ENCODE data around the gene BEAN1. TPM values are rescaled to one million over a fixed set of nuclear protein-coding genes. Genes with fewer than 3 reads are reported as not detected.
"Not testable (repeated sequence)": the region's sequence is repeated elsewhere in the genome, so short reads cannot be mapped to it uniquely, and the experiment has no call there.

The BEAN1 gene
- polyA plus RNA-seq, 1 donor from 2014 or later, result not detected

DNA sequence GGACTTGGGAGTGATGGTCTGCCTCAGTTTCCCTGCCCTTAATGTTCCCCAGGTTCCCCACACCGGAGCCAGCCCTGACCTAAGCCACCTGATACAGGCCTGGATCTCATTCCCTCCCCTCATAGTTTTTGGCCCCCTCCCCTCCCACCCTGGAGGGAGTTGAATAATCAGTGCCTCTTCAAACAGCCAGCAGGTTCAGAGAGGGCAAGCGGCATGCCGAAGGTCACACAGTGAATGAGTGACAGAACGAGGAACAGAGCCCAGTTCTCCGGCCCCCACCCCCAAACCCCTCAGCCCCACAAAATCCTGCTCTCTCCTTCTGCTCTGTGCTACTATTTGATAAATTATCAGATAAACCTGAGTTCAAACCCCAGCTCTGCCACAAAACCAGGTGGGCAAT lies 31.2 kb downstream of the BEAN1 start:
- H3K4me3 Mint-ChIP-seq, result no peak overlapping the region
- H3K36me3 Mint-ChIP-seq, result peaks cover 1% of the 10 kb centered on the region
- H3K27me3 Mint-ChIP-seq, result peaks cover 13% of the 10 kb centered on the region
- H3K4me1 Mint-ChIP-seq, result no peaks in the 10 kb centered on the region
- peaks cover 0 to 5% (median 2%) of the 10 kb centered on the region in 3 donors for H3K9me3 Mint-ChIP-seq
- no peak overlapping the region for H3K27ac Mint-ChIP-seq

DNA sequence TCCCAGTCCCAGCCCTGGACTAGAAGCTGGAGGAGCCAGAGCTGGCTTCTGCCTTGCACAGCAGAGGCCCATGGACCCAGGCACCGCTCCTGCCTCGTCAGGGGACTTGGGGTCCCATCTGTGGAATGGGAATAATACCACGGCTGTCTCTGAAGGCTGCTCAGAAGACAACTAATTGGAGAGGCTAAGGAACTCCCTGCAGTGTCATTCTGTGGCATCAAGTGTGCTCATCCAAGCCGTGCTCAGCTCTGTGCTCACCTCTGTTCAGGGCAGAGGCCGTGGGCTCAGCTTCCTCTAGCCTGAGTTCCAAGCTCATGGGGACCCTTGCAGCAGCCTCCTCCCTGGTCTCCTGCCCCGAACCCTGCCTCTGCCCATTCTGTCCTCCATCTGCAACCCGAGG lies 31.8 kb downstream of the BEAN1 start:
- H3K27me3 Mint-ChIP-seq, result peaks cover 15% of the 10 kb centered on the region
- H3K36me3 Mint-ChIP-seq, result peaks cover 1% of the 10 kb centered on the region
- H3K4me3 Mint-ChIP-seq, result no peak overlapping the region
- H3K4me1 Mint-ChIP-seq, result no peaks in the 10 kb centered on the region
- peak overlapping the region in 1 of 3 donors; percentile 31 for H3K27ac Mint-ChIP-seq
- H3K9me3 Mint-ChIP-seq, result peaks cover 0 to 9% (median 2%) of the 10 kb centered on the region in 3 donors

DNA sequence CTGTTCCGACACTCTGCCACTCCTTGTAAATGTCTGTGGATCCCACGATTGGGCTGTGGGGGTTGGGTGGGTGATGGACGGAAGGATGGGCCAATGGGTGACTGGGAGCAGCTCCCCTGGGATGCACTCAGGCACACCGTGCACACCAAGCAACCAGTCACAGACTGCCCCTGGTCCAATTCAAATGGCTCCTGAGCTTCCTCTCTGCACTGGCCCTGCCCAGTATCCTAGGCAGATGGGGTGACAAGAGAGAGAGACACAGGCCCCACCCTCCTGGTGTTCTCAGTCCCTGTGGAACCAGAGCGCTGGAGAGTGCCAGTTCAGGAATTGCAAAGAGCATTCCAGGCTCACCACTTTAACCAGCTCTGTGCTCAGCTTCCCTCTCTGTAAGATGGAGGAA lies 32.8 kb downstream of the BEAN1 start:
- Mint-ChIP-seq H3K9me3 (peaks cover 0 to 9% (median 2%) of the 10 kb centered on the region in 3 donors), H3K36me3 (peaks cover 1% of the 10 kb centered on the region), H3K4me1 (peaks cover 0 to 1% (median 0%) of the 10 kb centered on the region in 3 donors), H3K27me3 (peaks cover 18% of the 10 kb centered on the region), H3K27ac (no peak overlapping the region), H3K4me3 (no peak overlapping the region)

DNA sequence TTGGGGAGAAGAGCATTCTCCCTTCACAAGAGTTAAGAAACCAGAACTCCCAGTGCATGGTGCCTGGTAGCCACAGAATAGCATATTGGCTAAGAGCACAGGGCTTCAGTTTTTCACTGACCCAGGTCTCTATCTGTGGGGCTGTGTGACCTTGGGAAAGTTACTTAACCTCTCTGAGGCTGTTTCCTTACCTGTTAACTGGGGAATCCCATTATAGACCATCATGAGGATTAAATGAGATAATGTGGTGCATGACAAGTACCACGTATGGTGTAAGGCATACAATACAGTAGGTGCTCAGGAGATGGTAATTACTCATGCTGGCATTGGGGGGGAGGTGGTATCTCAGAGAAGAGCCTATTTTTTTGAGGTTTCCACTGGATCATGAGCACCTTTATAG lies 33.6 kb downstream of the BEAN1 start:
- peaks cover 0 to 1% (median 0%) of the 10 kb centered on the region in 3 donors for H3K4me1 Mint-ChIP-seq
- H3K36me3 Mint-ChIP-seq, result peaks cover 1% of the 10 kb centered on the region
- H3K27ac Mint-ChIP-seq, result no peak overlapping the region
- H3K27me3 Mint-ChIP-seq, result peaks cover 23% of the 10 kb centered on the region
- H3K9me3 Mint-ChIP-seq, result peaks cover 0 to 9% (median 2%) of the 10 kb centered on the region in 3 donors
- H3K4me3 Mint-ChIP-seq, result no peak overlapping the region

DNA sequence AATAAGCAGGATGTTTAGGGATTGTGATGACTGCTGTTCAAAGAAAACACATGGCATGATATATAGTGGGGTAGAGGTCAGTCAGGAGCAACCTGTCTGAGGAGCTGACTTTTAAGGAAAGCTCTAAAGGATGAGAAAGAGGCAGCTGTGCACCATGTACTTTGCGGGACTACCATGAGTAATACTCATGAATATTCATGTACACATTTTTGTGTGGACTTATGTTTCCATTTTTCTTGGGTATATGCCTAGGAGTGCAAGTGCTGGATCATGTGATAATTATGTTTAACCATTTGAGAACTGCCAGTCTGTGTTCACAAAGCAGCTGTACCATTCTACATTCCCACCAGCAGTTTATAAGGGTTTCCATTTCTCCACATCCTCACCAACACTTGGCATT lies 35.8 kb downstream of the BEAN1 start:
- Mint-ChIP-seq H3K27me3 (peaks cover 40% of the 10 kb centered on the region), H3K36me3 (peaks cover 3% of the 10 kb centered on the region), H3K4me3 (no peak overlapping the region), H3K4me1 (peaks cover 0 to 1% (median 0%) of the 10 kb centered on the region in 3 donors), H3K27ac (no peak overlapping the region), H3K9me3 (peaks cover 2 to 9% (median 6%) of the 10 kb centered on the region in 3 donors)

DNA sequence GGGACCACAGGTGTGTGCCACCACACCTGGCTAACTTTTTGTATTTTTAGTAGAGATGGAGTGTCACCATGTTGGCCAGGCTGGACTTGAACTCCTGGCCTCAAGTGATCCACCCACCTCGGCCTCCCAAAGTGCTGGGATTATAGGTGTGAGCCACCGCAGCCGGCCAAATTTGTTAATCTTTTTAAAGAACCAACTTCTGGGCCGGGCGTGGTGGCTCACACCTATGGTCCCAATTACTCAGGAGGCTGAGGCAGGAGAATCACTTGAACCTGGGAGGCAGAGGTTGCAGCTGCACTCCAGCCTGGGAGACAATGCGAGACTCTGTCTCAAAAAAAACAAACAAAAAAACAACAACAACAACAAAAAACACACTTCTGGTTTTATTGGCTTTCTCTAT lies 38.9 kb downstream of the BEAN1 start:
- not testable (repeated sequence) for H3K9me3 Mint-ChIP-seq, H3K4me1 Mint-ChIP-seq, H3K36me3 Mint-ChIP-seq, H3K4me3 Mint-ChIP-seq
- Mint-ChIP-seq H3K27me3 (peaks cover 39% of the 10 kb centered on the region), H3K27ac (peak overlapping the region in 1 of 3 donors; percentile 48)

DNA sequence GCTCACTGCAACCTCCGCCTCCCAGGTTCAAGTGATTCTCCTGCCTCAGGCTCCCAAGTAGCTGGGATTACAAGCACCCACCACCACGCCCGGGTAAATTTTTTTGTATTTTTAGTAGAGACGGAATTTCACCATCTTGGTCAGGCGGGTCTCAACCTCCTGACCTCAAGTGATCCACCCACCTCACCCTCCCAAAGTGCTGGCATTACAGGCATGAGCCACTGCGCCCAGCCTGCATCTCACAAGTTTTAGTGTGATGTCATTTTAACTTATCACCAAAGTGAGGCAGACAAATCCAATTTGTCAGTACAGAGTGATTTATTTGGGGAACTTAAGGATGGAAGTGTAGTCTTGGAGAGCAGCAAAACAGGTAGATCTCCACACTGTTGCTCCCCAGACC lies 39.5 kb downstream of the BEAN1 start:
- not testable (repeated sequence) for H3K9me3 Mint-ChIP-seq, H3K4me3 Mint-ChIP-seq, H3K36me3 Mint-ChIP-seq, H3K4me1 Mint-ChIP-seq
- Mint-ChIP-seq H3K27ac (peak overlapping the region in 1 of 3 donors; percentile 48), H3K27me3 (peaks cover 39% of the 10 kb centered on the region)

DNA sequence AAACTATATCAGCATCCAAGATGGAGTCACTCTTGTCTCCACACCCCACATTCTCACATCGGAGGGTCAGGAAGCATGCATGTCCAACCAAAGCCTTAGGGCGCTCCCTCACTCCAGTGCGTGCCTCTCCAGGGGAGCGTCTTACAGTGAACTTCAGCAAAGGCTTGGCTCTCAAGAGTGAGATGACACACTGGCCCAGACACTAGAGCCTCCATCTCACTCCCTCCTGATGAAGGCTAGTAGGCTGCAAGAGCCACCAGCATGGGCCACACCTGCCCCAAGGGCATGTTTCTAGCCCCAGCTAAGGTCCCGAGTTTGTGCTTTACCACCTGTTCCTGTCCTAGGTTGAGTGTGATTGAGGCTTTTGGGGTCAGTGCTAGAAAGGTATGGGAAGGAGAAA lies 40.5 kb downstream of the BEAN1 start:
- Mint-ChIP-seq H3K36me3 (peaks cover 2% of the 10 kb centered on the region), H3K4me1 (peaks cover 0 to 1% (median 0%) of the 10 kb centered on the region in 3 donors), H3K9me3 (peaks cover 2 to 9% (median 4%) of the 10 kb centered on the region in 3 donors), H3K4me3 (no peak overlapping the region), H3K27me3 (peaks cover 44% of the 10 kb centered on the region), H3K27ac (no peak overlapping the region)

DNA sequence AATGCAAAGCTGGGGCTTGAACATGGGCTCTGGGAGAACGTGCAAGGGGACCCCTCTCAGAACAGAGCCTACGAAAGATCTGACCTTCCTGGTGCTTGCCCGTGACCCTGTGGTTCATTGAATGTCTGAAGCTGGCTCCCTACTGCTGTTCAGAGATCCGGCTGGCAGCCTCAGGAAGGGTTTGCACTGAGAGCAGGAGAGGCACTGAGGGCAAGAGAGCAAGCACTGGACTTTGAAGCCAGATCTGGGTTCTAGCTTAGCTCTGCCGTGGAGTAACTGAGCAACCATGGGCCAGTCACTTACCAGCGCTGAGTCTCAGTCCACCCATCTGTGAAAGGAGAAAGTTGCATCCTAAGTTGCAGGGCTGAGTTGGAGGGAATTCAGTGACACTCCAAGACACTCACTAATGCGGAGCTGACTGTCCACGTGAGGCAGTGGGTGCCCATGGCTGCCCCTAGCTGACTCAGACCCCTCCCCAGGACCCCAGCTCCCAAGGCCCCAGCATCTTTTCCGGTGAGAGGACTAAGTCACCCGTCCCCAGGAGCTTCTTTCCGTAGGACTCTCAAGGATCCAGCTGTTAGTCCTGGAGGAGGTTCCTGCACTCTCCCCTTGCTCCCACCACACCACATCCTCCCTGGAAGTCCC lies 41.3 kb downstream of the BEAN1 start:
- peaks cover 2% of the 10 kb centered on the region for H3K36me3 Mint-ChIP-seq
- H3K27me3 Mint-ChIP-seq, result peaks cover 44% of the 10 kb centered on the region
- peak overlapping the region in 1 of 3 donors; percentile 61 for H3K27ac Mint-ChIP-seq
- no peak overlapping the region for H3K4me3 Mint-ChIP-seq
- peaks cover 0 to 1% (median 0%) of the 10 kb centered on the region in 3 donors for H3K4me1 Mint-ChIP-seq
- H3K9me3 Mint-ChIP-seq, result peaks cover 2 to 4% (median 2%) of the 10 kb centered on the region in 3 donors

DNA sequence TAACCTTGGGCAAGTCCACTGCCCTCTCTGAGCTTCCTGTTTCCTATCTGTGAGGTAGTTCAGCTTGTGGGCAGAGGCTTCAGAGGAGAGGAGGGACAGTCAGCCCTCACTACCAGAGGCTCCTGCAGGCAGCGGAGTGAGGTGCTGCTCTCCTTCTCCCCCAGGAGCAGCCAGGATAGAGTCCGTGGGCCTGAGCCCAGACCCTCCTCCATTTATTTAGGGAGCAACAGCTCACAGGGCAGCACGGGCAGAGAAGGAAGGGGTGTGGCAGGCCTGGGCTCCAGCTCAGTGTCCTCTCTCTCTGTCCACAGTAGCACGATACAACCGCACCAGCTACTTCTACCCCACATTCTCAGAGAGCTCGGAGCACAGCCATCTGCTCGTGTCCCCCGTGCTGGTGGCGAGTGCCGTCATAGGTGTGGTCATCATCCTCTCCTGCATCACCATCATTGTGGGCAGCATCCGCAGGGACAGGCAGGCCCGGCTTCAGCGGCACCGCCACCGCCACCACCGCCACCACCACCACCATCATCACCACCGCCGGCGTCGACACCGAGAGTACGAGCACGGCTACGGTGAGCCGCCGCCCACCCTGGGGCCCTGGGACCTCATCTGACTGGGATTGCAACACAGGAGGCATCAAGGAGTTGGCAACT lies 42.3 kb downstream of the BEAN1 start:
- Mint-ChIP-seq H3K27me3 (peaks cover 42% of the 10 kb centered on the region), H3K9me3 (peaks cover 0 to 4% (median 2%) of the 10 kb centered on the region in 3 donors), H3K27ac (peak overlapping the region in 1 of 3 donors; percentile 61), H3K36me3 (peaks cover 2% of the 10 kb centered on the region), H3K4me3 (no peak overlapping the region), H3K4me1 (no peaks in the 10 kb centered on the region)

DNA sequence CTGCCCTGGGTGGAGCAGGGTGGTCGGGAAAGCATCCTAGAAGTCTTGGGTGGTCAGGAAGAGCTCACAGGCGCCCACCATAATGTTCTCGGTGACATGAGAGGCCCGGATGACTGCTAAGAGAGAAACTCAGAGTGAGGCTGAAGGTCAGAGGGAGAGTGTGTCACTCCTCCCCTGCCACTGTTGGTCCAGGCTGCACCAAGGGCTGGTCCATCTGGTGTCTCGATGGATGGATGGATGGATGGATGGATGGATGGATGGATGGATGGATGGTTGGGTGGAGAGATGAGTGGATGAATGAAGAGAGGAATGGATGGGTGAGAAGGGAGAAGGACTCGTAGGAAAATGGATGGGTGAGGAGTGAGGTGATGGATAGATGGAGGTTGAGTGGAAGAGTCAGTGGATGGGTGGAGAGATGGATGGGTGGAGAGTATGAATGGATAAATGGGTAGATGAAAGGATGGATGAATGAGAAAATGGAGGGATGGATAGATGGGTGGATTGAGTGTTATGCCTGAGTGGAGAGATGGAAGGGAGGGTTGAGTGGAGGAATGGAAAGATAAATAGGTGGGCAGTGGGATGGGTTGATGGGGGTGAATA lies 43.0 kb downstream of the BEAN1 start:
- Mint-ChIP-seq H3K27me3 (peaks cover 42% of the 10 kb centered on the region), H3K27ac (no peak overlapping the region), H3K36me3 (peaks cover 2% of the 10 kb centered on the region), H3K9me3 (peaks cover 0 to 4% (median 2%) of the 10 kb centered on the region in 3 donors), H3K4me1 (peaks cover 5 to 6% (median 5%) of the 10 kb centered on the region in 3 donors), H3K4me3 (no peak overlapping the region)

DNA sequence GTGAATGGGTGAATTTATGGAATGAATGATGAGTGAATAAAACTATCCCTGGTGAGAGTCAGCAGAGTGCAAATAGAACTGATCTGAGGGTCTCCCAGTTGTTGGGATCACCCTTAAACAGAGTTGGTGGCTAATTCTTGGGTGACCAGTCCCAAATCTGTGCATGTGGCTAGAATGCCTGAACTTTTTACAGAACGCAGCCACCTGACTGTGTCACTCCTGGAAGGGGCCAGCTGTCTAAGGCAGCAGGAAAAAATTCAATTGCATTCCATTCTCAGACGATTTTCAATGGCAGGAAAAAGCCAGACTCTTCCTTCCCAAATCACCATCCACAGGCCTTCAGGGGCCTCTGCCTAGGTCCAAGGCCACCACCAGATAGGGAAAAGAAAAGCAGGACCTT lies 43.5 kb downstream of the BEAN1 start:
- H3K27ac Mint-ChIP-seq, result no peak overlapping the region

DNA sequence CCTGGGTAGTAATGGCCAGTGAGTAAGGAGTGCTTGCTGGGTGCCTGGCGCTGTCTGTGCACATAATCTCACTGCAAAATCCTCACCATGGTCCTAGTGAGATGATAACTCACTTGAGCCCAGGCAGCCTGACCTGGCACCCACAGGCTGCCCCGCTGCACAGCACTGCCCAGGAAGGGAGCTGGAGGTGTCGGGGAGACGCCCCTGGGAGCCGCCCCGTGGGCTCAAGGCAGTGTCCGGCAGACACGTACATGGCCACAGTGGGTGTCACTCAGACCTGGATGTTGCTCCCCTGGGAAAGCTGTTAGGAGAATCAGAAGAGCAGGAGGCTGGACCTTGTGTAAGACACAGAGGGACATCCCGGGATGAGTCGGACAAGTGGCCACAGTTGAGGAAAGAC lies 44.2 kb downstream of the BEAN1 start:
- Mint-ChIP-seq H3K27me3 (peaks cover 36% of the 10 kb centered on the region), H3K27ac (no peak overlapping the region), H3K9me3 (peaks cover 0 to 3% (median under 1%) of the 10 kb centered on the region in 3 donors), H3K4me3 (no peak overlapping the region), H3K36me3 (peaks cover 2% of the 10 kb centered on the region), H3K4me1 (peaks cover 5 to 7% (median 7%) of the 10 kb centered on the region in 3 donors)

More for the DNA sequence above, 43.5 kb downstream of the BEAN1 start:
- Mint-ChIP-seq H3K27me3 (peaks cover 40% of the 10 kb centered on the region), H3K9me3 (peaks cover 0 to 4% (median 2%) of the 10 kb centered on the region in 3 donors), H3K4me1 (peaks cover 5 to 7% (median 7%) of the 10 kb centered on the region in 3 donors), H3K4me3 (no peak overlapping the region), H3K36me3 (peaks cover 2% of the 10 kb centered on the region)

DNA sequence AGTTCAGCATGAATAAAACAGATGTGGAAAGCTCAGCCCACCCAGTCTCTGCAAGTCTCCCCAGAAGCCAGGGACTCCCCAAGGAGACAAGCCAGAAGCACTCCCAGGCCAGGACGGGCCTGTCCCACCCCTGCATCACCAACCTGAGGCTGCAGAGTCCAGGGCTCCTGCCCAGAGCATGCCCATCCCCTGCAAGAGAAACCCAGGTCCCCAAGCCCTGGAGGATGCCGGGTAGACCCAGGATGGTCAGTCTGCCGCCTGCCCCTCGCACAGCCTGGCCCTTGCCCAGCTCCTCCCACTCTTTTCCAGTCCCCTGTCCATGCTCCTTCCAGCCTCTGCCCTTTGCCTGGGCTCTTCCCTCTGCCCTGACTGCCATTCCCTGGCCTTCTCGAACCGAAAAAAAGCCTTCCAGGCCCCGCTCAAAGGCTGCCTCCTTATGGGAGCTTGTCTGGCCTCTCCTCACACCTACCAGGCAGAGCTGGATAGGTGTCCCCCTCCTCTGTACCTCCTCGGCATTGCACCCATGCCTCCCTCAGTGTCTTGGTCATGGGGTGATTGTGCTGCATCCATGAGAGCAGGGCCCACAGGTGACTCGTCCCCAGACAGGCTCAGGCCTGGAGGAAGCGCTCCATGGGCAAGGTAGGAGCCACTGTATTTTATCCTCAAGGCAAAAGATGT lies 44.8 kb downstream of the BEAN1 start:
- H3K27me3 Mint-ChIP-seq, result peaks cover 30% of the 10 kb centered on the region
- peak overlapping the region in 1 of 3 donors; percentile 62 for H3K27ac Mint-ChIP-seq
- no peak overlapping the region for H3K4me3 Mint-ChIP-seq
- no peaks in the 10 kb centered on the region for H3K9me3 Mint-ChIP-seq
- peaks cover 5 to 7% (median 7%) of the 10 kb centered on the region in 3 donors for H3K4me1 Mint-ChIP-seq
- peaks cover 2% of the 10 kb centered on the region for H3K36me3 Mint-ChIP-seq

DNA sequence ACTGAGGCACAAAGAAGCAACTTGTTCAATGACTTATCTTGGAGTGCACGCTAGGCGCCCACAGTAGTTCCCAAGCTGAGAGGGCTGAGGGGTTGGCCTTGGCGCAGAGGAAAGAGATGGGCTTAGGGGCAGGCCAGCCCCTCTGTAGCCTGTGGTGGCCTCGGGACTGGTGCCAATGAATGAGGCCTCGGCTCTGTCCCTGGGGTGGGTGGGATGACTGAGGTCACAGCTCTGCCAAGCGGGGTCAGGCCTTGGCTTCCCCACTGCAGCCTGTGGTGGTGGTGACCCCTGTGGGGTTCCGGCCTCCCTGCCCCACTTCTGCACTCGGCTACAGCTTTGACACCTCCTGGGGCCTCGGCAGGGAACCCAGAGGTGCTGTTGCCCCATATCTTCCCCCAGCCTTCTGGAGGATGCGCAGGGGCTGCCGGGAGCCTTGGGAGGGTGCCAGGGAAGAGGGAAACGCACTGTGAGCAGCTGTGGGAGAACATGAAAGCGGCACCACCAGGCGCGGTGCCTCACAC lies 46.0 kb downstream of the BEAN1 start:
- Mint-ChIP-seq H3K9me3 (no peaks in the 10 kb centered on the region), H3K36me3 (no peaks in the 10 kb centered on the region), H3K4me3 (no peak overlapping the region), H3K27me3 (peaks cover 19% of the 10 kb centered on the region), H3K4me1 (peaks cover 5 to 7% (median 7%) of the 10 kb centered on the region in 3 donors), H3K27ac (no peak overlapping the region)
